ENCODE results near the gene JPH2.
"Not testable (repeated sequence)": the region's sequence is repeated elsewhere in the genome, so short reads cannot be mapped to it uniquely, and the experiment has no call there.

JPH2 gene

DNA sequence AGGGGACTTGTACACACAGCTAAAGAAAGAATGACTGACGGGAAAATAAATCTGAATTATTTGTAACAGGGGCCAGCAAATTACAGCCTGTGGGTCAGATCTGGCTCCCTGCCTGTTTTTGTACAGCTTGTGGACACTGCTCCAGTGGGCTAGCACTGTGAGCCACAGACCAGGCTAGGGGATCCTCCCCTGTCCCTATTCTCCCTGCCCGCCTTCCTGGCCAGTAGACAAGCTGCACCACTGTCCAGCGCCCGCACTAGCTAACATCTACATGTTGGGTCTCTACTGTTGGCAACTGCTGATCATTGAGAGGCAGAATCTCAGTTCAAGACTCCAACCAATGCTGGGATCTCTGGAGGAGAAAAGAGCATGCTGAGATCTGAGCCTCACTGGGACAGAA lies 12.9 kb upstream of the JPH2 start:
- H3K27me3 ChIP-seq (ENCODE audit: control insufficient read depth, insufficient read depth, low read length): no peaks in the 10 kb centered on the region
- H3K9me3 ChIP-seq (replicated peaks; ENCODE audit: low read length): no peaks in the 10 kb centered on the region
- H3K4me3 ChIP-seq (ENCODE audit: low read length): no peak overlapping the region
- no peak overlapping the region for H3K4me2 ChIP-seq (ENCODE audit: low read length)
- H3K36me3 ChIP-seq (ENCODE audit: insufficient read depth, low read length): peaks cover 67% of the 10 kb centered on the region
- H3K4me1 ChIP-seq (ENCODE audit: control insufficient read depth, insufficient read depth, low read length): peaks cover 29% of the 10 kb centered on the region
- no peak overlapping the region for H3K9ac ChIP-seq (ENCODE audit: low read depth, low read length)

DNA sequence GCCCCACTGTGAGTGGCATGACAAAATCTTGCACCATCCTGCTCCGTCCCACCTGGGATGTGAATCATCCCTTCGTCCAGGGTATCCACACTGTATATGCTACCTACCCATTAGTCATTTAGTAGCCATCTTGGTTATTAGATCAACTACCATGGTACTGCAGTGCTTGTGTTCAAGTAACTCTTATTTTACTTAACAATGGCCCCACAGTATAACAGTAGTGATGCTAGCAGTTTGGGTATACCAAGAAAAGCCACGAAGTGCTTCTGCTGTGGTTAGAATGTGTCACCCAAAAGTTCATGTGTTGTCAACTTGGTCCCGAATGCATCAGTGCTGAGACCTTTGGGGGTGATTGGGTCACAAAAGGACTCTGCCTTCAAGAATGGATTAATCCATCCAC lies 11.9 kb upstream of the JPH2 start:
- H3K9me3 ChIP-seq (replicated peaks; ENCODE audit: low read length): no peaks in the 10 kb centered on the region
- H3K27me3 ChIP-seq (ENCODE audit: control insufficient read depth, insufficient read depth, low read length): no peaks in the 10 kb centered on the region
- peaks cover 64% of the 10 kb centered on the region for H3K36me3 ChIP-seq (ENCODE audit: insufficient read depth, low read length)

DNA sequence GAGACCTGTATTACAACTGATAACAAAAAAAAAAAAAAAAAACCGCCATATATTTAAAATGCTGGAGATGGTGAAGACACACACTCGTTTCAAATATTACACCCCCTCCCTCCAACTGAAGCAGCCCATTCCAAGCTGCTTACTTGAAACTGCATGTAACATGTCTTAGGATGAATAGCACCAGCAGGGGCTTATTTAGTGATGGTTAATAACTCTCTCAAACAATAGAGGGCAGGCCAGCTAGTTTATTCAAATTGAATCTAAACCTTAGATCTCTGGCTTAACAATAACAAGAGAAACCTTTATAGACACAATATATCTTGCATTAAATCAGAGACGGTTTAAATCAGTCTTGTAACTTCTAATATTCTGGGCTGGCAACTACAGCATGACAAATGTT lies 9.3 kb upstream of the JPH2 start:
- H3K27me3 ChIP-seq (ENCODE audit: control insufficient read depth, insufficient read depth, low read length): no peaks in the 10 kb centered on the region
- H3K4me3 ChIP-seq (ENCODE audit: low read length): no peak overlapping the region
- peaks cover 8% of the 10 kb centered on the region for H3K4me1 ChIP-seq (ENCODE audit: control insufficient read depth, insufficient read depth, low read length)
- H3K4me2 ChIP-seq (ENCODE audit: low read length): no peak overlapping the region
- H3K36me3 ChIP-seq (ENCODE audit: insufficient read depth, low read length): peaks cover 48% of the 10 kb centered on the region
- no peak overlapping the region for H3K9ac ChIP-seq (ENCODE audit: low read depth, low read length)
- H3K9me3 ChIP-seq (replicated peaks; ENCODE audit: low read length): no peaks in the 10 kb centered on the region

More for the DNA sequence above, 11.9 kb upstream of the JPH2 start:
- Histone ChIP-seq H3K4me1 (ENCODE audit: control insufficient read depth, insufficient read depth, low read length) (peaks cover 21% of the 10 kb centered on the region), H3K4me2 (ENCODE audit: low read length) (no peak overlapping the region), H3K9ac (ENCODE audit: low read depth, low read length) (no peak overlapping the region), H3K4me3 (ENCODE audit: low read length) (no peak overlapping the region)

DNA sequence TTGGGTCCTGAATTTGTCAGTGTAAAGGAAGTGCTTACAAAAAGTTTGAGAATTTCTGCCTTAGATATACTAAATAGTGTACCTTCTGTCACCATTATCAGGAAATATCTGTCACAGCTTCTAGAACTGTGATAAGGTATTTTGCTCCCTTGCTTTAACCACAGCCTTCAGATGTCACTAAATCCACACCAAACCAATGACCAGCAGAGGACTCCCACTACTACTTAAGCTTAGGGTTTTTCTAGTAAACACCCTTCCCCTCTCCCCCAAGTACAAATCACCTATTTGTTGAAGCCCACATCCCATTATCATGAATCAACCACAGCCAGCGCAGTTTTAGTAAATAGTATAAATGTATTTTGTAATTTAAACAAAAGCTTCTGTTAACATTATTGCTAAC lies 8.6 kb upstream of the JPH2 start:
- H3K27me3 ChIP-seq (ENCODE audit: control insufficient read depth, insufficient read depth, low read length): no peaks in the 10 kb centered on the region
- H3K4me1 ChIP-seq (ENCODE audit: control insufficient read depth, insufficient read depth, low read length): peaks cover 8% of the 10 kb centered on the region
- H3K9ac ChIP-seq (ENCODE audit: low read depth, low read length): no peak overlapping the region
- peaks cover 42% of the 10 kb centered on the region for H3K36me3 ChIP-seq (ENCODE audit: insufficient read depth, low read length)
- H3K4me3 ChIP-seq (ENCODE audit: low read length): no peak overlapping the region
- H3K4me2 ChIP-seq (ENCODE audit: low read length): no peak overlapping the region
- no peaks in the 10 kb centered on the region for H3K9me3 ChIP-seq (replicated peaks; ENCODE audit: low read length)

DNA sequence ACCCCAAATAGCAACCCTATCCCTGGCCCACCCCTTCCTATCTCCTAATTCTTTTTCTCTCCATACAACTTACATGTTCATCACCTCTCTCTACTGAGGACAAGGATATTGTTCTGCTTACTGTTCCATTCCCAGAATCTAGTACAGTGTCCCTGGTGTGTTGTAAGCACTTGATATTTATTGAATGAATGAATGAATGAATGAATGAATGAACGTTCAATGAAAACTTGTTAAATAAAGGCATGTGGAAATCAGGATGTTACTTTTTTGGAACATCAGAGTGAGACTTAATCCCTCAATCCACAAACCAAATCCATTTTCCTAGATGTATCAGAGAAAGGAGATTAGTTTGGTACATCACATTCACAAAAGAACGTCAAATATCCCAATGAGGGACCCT lies 6.8 kb upstream of the JPH2 start:
- no peak overlapping the region for H3K9ac ChIP-seq (ENCODE audit: low read depth, low read length)
- no peaks in the 10 kb centered on the region for H3K9me3 ChIP-seq (replicated peaks; ENCODE audit: low read length)
- H3K4me2 ChIP-seq (ENCODE audit: low read length): no peak overlapping the region
- H3K4me1 ChIP-seq (ENCODE audit: control insufficient read depth, insufficient read depth, low read length): peaks cover 2% of the 10 kb centered on the region
- H3K27me3 ChIP-seq (ENCODE audit: control insufficient read depth, insufficient read depth, low read length): no peaks in the 10 kb centered on the region
- H3K4me3 ChIP-seq (ENCODE audit: low read length): no peak overlapping the region
- H3K36me3 ChIP-seq (ENCODE audit: insufficient read depth, low read length): peaks cover 24% of the 10 kb centered on the region

DNA sequence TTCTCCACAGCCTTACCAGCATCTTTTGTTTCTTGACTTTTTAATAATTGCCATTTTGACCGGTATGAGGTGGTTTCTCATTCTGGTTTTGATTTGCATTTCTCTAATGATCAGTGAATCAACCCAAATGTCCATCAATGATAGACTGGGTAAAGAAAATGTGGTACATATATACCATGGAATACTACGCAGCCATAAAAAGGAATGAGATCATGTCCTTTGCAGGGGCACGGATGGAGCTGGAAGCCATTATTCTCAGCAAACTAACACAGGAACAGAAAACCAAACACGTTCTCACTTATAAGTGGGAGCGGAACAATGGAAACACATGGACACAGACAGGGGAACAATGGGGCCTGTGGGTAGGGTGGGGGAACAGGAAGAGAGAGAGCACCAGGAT lies 4.7 kb upstream of the JPH2 start:
- not testable (repeated sequence) for H3K9ac ChIP-seq (ENCODE audit: low read depth, low read length); H3K9me3 ChIP-seq (replicated peaks; ENCODE audit: low read length); H3K4me3 ChIP-seq (ENCODE audit: low read length); H3K27me3 ChIP-seq (ENCODE audit: control insufficient read depth, insufficient read depth, low read length); H3K4me2 ChIP-seq (ENCODE audit: low read length); H3K36me3 ChIP-seq (ENCODE audit: insufficient read depth, low read length)
- H3K4me1 ChIP-seq (ENCODE audit: control insufficient read depth, insufficient read depth, low read length): peaks cover 23% of the 10 kb centered on the region

DNA sequence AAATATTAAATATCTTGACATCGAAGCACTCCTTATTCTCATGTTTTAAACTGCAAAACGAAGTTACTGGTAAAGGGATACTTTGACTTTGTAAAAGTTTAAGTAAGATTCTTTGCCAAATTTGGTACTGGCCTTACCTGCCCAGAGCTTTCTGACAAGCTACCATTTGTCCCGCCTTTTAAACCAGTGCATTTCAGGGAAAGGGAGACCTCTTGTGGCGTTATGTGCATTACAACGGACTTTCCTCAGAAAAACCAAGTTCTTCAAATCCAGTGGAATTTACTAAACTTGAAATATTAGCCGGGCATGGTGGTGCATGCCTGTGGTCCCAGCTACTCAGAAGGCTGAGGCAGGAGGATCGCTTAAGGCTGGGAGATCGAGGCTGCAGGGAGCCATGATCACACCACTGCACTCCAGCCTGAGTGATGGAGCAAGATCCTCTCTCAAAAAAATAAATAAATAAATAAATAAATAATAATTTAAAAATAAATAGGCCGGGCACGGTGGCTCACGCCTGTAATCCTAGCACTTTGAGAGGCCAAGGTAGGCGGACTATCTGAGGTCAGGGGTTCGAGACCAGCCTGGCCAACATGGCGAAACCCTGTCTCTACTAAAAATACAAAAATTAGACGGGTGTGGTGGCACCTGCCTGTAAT lies 3.3 kb upstream of the JPH2 start:
- H3K4me2 ChIP-seq (ENCODE audit: low read length); H3K4me3 ChIP-seq (ENCODE audit: low read length); H3K9ac ChIP-seq (ENCODE audit: low read depth, low read length); H3K9me3 ChIP-seq (replicated peaks; ENCODE audit: low read length); H3K27me3 ChIP-seq (ENCODE audit: control insufficient read depth, insufficient read depth, low read length); H3K36me3 ChIP-seq (ENCODE audit: insufficient read depth, low read length): not testable (repeated sequence)
- H3K4me1 ChIP-seq (ENCODE audit: control insufficient read depth, insufficient read depth, low read length): peaks cover 26% of the 10 kb centered on the region

DNA sequence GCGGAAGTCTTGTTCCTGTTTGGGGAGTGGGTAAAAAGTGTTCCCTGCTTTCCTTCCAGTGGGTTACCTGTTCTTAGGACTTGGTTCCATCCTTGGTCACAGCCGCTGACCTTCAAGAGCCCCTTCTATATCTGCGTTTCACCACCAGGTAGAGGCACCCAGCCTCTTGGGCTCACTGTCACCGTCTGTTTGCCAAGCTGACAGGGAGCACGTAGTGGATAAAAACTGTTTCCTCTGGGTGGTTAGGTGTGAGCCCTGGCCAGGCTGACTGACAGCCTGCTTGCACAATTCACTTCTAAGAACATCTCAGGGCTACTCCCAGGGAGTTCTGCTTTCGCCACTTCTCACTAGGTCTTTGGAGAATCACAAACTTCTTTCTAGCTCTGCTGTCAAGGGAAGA lies 1.8 kb upstream of the JPH2 start:
- no peak overlapping the region for H3K4me2 ChIP-seq (ENCODE audit: low read length)
- no peaks in the 10 kb centered on the region for H3K27me3 ChIP-seq (ENCODE audit: control insufficient read depth, insufficient read depth, low read length)

DNA sequence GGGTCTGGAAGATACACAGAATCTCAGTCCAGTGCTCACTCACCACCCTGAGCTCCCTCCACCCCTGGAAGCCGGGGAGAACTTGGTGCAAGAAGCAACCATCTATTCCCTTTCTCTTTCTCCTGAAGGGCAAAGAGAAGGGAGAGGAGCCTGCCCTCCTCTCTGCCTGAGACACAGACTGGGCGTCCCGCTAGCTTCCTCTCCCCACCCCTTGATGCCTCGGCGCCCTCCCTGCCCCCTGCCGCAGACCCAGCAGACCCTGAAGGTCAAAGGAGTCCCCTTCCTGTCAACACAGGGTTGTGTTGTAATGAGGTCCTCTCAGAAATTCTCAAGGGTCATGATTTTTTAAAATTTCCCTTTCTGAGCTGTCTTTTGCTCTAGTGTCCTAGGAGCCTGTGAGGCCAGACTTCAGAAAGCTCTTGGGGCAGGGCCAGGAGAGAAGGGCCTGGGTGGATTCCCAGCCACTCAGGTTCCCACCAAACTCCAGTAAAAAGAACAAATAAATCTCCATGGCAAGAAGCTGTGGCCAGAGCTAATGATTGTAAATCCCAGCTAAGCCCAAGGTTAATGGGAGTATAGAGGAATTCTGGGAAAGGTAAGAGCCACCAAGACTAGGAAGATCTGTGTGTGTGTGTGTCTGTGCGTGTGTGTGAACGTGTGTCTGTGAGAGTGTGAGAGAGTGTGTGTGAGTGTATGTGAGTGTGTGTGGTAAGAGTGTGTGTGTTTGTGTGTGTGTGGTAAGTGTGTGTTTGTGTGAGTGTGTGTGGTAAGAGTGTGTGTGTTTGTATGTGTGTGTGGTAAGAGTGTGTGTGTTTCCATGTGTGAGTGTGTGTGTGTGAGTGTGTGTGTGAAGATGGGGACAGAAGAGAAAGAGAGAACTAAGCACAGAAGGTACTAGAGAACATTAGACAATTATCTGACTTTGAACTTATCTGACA lies 1.1 kb upstream of the JPH2 start:
- H3K4me3 ChIP-seq (ENCODE audit: low read length): peak overlapping the region; percentile 77
- H3K4me1 ChIP-seq (ENCODE audit: control insufficient read depth, insufficient read depth, low read length): peaks cover 26% of the 10 kb centered on the region
- H3K36me3 ChIP-seq (ENCODE audit: insufficient read depth, low read length): no peaks in the 10 kb centered on the region
- H3K27me3 ChIP-seq (ENCODE audit: control insufficient read depth, insufficient read depth, low read length): no peaks in the 10 kb centered on the region
- H3K4me2 ChIP-seq (ENCODE audit: low read length): peak overlapping the region; percentile 86
- H3K9me3 ChIP-seq (replicated peaks; ENCODE audit: low read length): no peaks in the 10 kb centered on the region
- H3K9ac ChIP-seq (ENCODE audit: low read depth, low read length): peak overlapping the region; percentile 90

More for the DNA sequence above, 1.8 kb upstream of the JPH2 start:
- no peak overlapping the region for H3K4me3 ChIP-seq (ENCODE audit: low read length)
- no peaks in the 10 kb centered on the region for H3K36me3 ChIP-seq (ENCODE audit: insufficient read depth, low read length)
- peak overlapping the region; percentile 90 for H3K9ac ChIP-seq (ENCODE audit: low read depth, low read length)
- H3K4me1 ChIP-seq (ENCODE audit: control insufficient read depth, insufficient read depth, low read length): peaks cover 26% of the 10 kb centered on the region
- H3K9me3 ChIP-seq (replicated peaks; ENCODE audit: low read length): no peaks in the 10 kb centered on the region

DNA sequence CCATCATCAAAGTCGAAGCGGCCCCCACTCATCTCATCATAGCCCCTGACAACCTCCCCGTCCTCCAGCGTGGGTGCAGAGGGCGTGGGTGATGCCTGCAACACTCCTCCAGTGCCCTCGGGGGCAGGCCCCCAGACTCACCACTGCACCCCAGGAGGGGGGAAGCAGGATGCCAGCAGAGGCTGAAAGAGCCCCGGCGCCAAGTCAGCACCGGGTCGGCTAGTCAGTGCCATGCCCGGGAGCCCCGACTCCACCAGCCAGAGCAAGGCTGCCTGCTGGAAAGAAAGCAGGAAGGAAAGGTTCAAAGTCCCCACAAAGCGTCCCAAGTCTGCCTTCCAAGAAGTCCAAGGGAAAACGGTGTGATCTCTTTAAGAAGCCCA lies 324 bp downstream of the JPH2 start:
- no peaks in the 10 kb centered on the region for H3K36me3 ChIP-seq (ENCODE audit: insufficient read depth, low read length)
- no peaks in the 10 kb centered on the region for H3K27me3 ChIP-seq (ENCODE audit: control insufficient read depth, insufficient read depth, low read length)
- no peaks in the 10 kb centered on the region for H3K9me3 ChIP-seq (replicated peaks; ENCODE audit: low read length)
- peak overlapping the region; percentile 90 for H3K9ac ChIP-seq (ENCODE audit: low read depth, low read length)
- H3K4me3 ChIP-seq (ENCODE audit: low read length): peak overlapping the region; percentile 77
- peak overlapping the region; percentile 86 for H3K4me2 ChIP-seq (ENCODE audit: low read length)
- H3K4me1 ChIP-seq (ENCODE audit: control insufficient read depth, insufficient read depth, low read length): peaks cover 34% of the 10 kb centered on the region

DNA sequence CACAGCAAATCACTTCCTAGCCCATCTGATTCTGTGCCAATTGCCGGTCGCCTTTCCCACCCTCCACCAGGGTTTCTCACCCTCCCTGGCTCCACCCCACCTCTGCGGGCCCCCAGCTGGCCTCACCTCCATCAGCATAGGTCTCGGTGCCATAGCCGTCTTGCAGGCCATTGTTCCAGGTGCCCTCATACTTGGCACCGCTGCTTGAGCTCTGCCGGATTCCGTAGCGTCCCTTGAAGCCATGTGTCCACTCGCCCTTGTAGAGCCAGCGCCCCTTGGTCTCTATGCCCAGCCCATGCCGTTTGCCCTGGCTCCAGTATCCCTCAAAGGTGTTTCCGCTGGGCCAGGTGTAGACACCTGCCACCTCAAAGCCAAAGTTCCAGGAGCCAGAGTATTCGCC lies 787 bp downstream of the JPH2 start:
- H3K27me3 ChIP-seq (ENCODE audit: control insufficient read depth, insufficient read depth, low read length): no peaks in the 10 kb centered on the region
- H3K4me1 ChIP-seq (ENCODE audit: control insufficient read depth, insufficient read depth, low read length): peaks cover 39% of the 10 kb centered on the region
- no peaks in the 10 kb centered on the region for H3K36me3 ChIP-seq (ENCODE audit: insufficient read depth, low read length)
- peak overlapping the region; percentile 86 for H3K4me2 ChIP-seq (ENCODE audit: low read length)
- peak overlapping the region; percentile 90 for H3K9ac ChIP-seq (ENCODE audit: low read depth, low read length)
- no peaks in the 10 kb centered on the region for H3K9me3 ChIP-seq (replicated peaks; ENCODE audit: low read length)
- peak overlapping the region; percentile 77 for H3K4me3 ChIP-seq (ENCODE audit: low read length)
